Type B pancreatic cell (in vitro differentiated cells): Measurements from ENCODE around the gene RAET1L. TPM values are rescaled to one million over a fixed set of nuclear protein-coding genes. Genes with fewer than 3 reads are reported as not detected.

Experiments used
- DNase-seq: peaks from one replicate; pipeline ENCODE4 v3.0.0; 2021; ENCODE audit warnings: mixed read lengths; ENCODE audit not compliant: unreplicated experiment; ENCODE audit errors: extremely low spot score
- H3K27ac Mint-ChIP-seq: 2 replicates; pipeline ENCODE4 v1.8.0; 2021; ENCODE audit warnings: mild to moderate bottlenecking, mixed read lengths
- H3K27me3 Mint-ChIP-seq: 2 replicates; pipeline ENCODE4 v1.8.0; 2021; ENCODE audit warnings: mixed read lengths
- H3K36me3 Mint-ChIP-seq: 2 replicates; pipeline ENCODE4 v1.8.0; 2021; ENCODE audit warnings: mixed read lengths
- H3K4me1 Mint-ChIP-seq: one replicate; pipeline ENCODE4 v1.8.0; 2021; ENCODE audit warnings: mixed read lengths; ENCODE audit not compliant: unreplicated experiment
- H3K4me3 Mint-ChIP-seq: 2 replicates; pipeline ENCODE4 v1.8.0; 2021; ENCODE audit warnings: mild to moderate bottlenecking, mixed read lengths
- H3K9me3 Mint-ChIP-seq: 2 replicates; pipeline ENCODE4 v1.8.0; 2021; ENCODE audit warnings: mixed read lengths
- CTCF ChIP-seq: fragments of 200-600 bp; sonication (generic); conservative IDR thresholded peaks from 2 replicates; pipeline ENCODE4 v1.5.0; 2021; ENCODE audit warnings: antibody characterized with exemption, mild to moderate bottlenecking
- total RNA-seq: library from RNA; stranded (reverse); gene quantifications from 2 replicates; pipeline ENCODE4 v1.2.1, GENCODE V29; 2021; ENCODE audit warnings: low replicate concordance

The RAET1L gene
- total RNA-seq, 1 donor from 2014 or later, result not detected

- no peak overlapping the region for H3K27ac Mint-ChIP-seq
- H3K4me1 Mint-ChIP-seq, result no peaks in the 10 kb centered on the region
- H3K4me3 Mint-ChIP-seq, result no peak overlapping the region
- H3K27me3 Mint-ChIP-seq, result peaks cover 37% of the 10 kb centered on the region
- no peak for DNase-seq
- H3K36me3 Mint-ChIP-seq, result peaks cover 5% of the 10 kb centered on the region
- TF ChIP-seq CTCF, result no peak
- H3K9me3 Mint-ChIP-seq, result peaks cover 18% of the 10 kb centered on the region
These were observed 33.7 kb upstream of the RAET1L start for GRCh38 chr6:150058986-150059385.

- peaks cover 5% of the 10 kb centered on the region for H3K36me3 Mint-ChIP-seq
- DNase-seq, result no peak
- no peak overlapping the region for H3K4me3 Mint-ChIP-seq
- peaks cover 19% of the 10 kb centered on the region for H3K9me3 Mint-ChIP-seq
- TF ChIP-seq CTCF, result no peak
- H3K4me1 Mint-ChIP-seq, result no peaks in the 10 kb centered on the region
- peaks cover 43% of the 10 kb centered on the region for H3K27me3 Mint-ChIP-seq
- H3K27ac Mint-ChIP-seq, result no peak overlapping the region
These were observed 33.0 kb upstream of the RAET1L start for GRCh38 chr6:150058231-150058792.

GRCh38 chr6:150057501-150057951 lies 32.2 kb upstream of the RAET1L start:
- no peak overlapping the region for H3K27ac Mint-ChIP-seq
- H3K9me3 Mint-ChIP-seq, result peaks cover 19% of the 10 kb centered on the region
- no peak for DNase-seq
- peaks cover 51% of the 10 kb centered on the region for H3K27me3 Mint-ChIP-seq
- no peak overlapping the region for H3K4me3 Mint-ChIP-seq
- H3K4me1 Mint-ChIP-seq, result no peaks in the 10 kb centered on the region
- TF ChIP-seq CTCF, result no peak
- H3K36me3 Mint-ChIP-seq, result peaks cover 5% of the 10 kb centered on the region

- TF ChIP-seq CTCF, result no peak
- H3K27me3 Mint-ChIP-seq, result peaks cover 57% of the 10 kb centered on the region
- H3K36me3 Mint-ChIP-seq, result peaks cover under 1% of the 10 kb centered on the region
- H3K9me3 Mint-ChIP-seq, result peaks cover 19% of the 10 kb centered on the region
- no peaks in the 10 kb centered on the region for H3K4me1 Mint-ChIP-seq
- DNase-seq, result no peak
- no peak overlapping the region for H3K4me3 Mint-ChIP-seq
- no peak overlapping the region for H3K27ac Mint-ChIP-seq
These were observed 31.6 kb upstream of the RAET1L start for GRCh38 chr6:150056916-150057315.

- H3K4me3 Mint-ChIP-seq, result no peak overlapping the region
- H3K27ac Mint-ChIP-seq, result no peak overlapping the region
- H3K9me3 Mint-ChIP-seq, result peaks cover 19% of the 10 kb centered on the region
- H3K4me1 Mint-ChIP-seq, result no peaks in the 10 kb centered on the region
- H3K36me3 Mint-ChIP-seq, result no peaks in the 10 kb centered on the region
- DNase-seq, result no peak
- no peak for TF ChIP-seq CTCF
- peaks cover 62% of the 10 kb centered on the region for H3K27me3 Mint-ChIP-seq
These were observed 30.8 kb upstream of the RAET1L start for GRCh38 chr6:150056156-150056555.

GRCh38 chr6:150055131-150055530 lies 29.8 kb upstream of the RAET1L start:
- Mint-ChIP-seq H3K4me1 (no peaks in the 10 kb centered on the region), H3K36me3 (no peaks in the 10 kb centered on the region), H3K9me3 (peaks cover 19% of the 10 kb centered on the region), H3K4me3 (no peak overlapping the region), H3K27ac (no peak overlapping the region), H3K27me3 (peaks cover 68% of the 10 kb centered on the region)
- TF ChIP-seq CTCF, result no peak
- DNase-seq, result no peak
